Esophagus squamous epithelium (tissue), 5 donors: ENCODE results near the gene PPP1R7. TPM values are rescaled to one million over a fixed set of nuclear protein-coding genes. Genes with fewer than 3 reads are reported as not detected.

ENCODE experiments used
- DNase-seq: peaks from one replicate; lab custom pipeline; 2025; lab: John Stamatoyannopoulos, UW
- H3K27ac ChIP-seq, 4 donors: fragments of 200-600 bp; sonication (generic); one replicate each; pipeline ENCODE4 v1.5.1; 2016 to 2019; ENCODE audit warnings: mild to moderate bottlenecking in 1 of 4
- H3K27me3 ChIP-seq, 4 donors: fragments of 200-600 bp; sonication (generic); 1 replicate in 3 of 4; 2 replicates in 1 of 4; pipeline versions ENCODE4 v1.5.1 to v1.6.0; 2017 to 2021; ENCODE audit warnings: antibody characterized with exemption in 1 of 4
- H3K36me3 ChIP-seq, 3 donors: fragments of 200-600 bp; sonication (generic); one replicate each; pipeline ENCODE4 v1.5.1; 2016 to 2019
- H3K4me1 ChIP-seq, 3 donors: fragments of 200-600 bp; sonication (generic); one replicate each; pipeline ENCODE4 v1.5.1; 2017 to 2019
- H3K4me3 ChIP-seq, 4 donors: fragments of 200-600 bp; sonication (generic); 1 replicate in 3 of 4; 2 replicates in 1 of 4; pipeline ENCODE4 v1.5.1; 2016 to 2019; ENCODE audit warnings: mild to moderate bottlenecking in 2 of 4, moderate library complexity in 1 of 4
- H3K9me3 ChIP-seq, 3 donors: fragments of 200-600 bp; sonication (generic); one replicate each; pipeline ENCODE4 v1.5.1; 2016 to 2019
- CTCF ChIP-seq, 6 experiments: fragments of 450-650 bp in 4 of 6; fragments of 200-600 bp in 2 of 6; sonication (generic) in 2 of 6; IDR thresholded peaks; one replicate each; pipeline ENCODE4 v1.5.1; 2016 to 2019; ENCODE audit warnings: antibody characterized with exemption in 6 of 6, mild to moderate bottlenecking in 4 of 6, moderate library complexity in 4 of 6
- POLR2A ChIP-seq, 4 donors: fragments of 450-650 bp; IDR thresholded peaks; one replicate each; pipeline ENCODE4 v1.6.1; 2017; ENCODE audit warnings: antibody characterized with exemption in 4 of 4, mild to moderate bottlenecking in 4 of 4, moderate library complexity in 3 of 4
- WGBS, 2 donors: methylation state at CpG; one replicate each; pipeline ENCODE4 v1.1.5; 2018; 5-methylcytosine and 5-hydroxymethylcytosine counted together
- intact Hi-C: fragments of 100-400 bp; cut with DNase I; formaldehyde crosslinking; loops from one replicate; pipeline ENCODE4 v1.15.0; 2022
- total RNA-seq, 4 donors: library from RNA; depleted of rRNA; stranded (reverse); fragments of >200 nt; gene quantifications; one replicate each; pipeline ENCODE4 v1.1.0, GENCODE V29; 2016
- donor health status: DM: yes; HTN: yes; CAD: no.

The PPP1R7 gene
- total RNA-seq, 4 donors from 2014 or later, result 53.5 to 108 (median 63.3) TPM

- intact Hi-C loops, result no loop called here
- 85 to 95% methylated on average over 7 to 9 of the region's 25 CpGs for WGBS, 2 donors
- H3K36me3 ChIP-seq, result peaks cover 0 to 57% (median 0%) of the 10 kb centered on the region in 3 donors
Observed at GRCh38 chr2:241136661-241137260, 13.5 kb upstream of the PPP1R7 start.

GRCh38 chr2:241137276-241138190, 12.7 kb upstream of the PPP1R7 start:
- Histone ChIP-seq H3K36me3 (peaks cover 0 to 63% (median 0%) of the 10 kb centered on the region in 3 donors), H3K4me3 (no peak overlapping the region), H3K27me3 (no peaks in the 10 kb centered on the region), H3K4me1 (peaks cover 0 to 6% (median 0%) of the 10 kb centered on the region in 3 donors), H3K27ac (no peak overlapping the region), H3K9me3 (no peaks in the 10 kb centered on the region)
- no peak for TF ChIP-seq POLR2A (IDR thresholded peaks at IDR 0.05)
- TF ChIP-seq CTCF (IDR thresholded peaks at IDR 0.05), result no peak
- WGBS, 2 donors, result 86 to 90% methylated on average over 7 to 14 of the region's 24 CpGs
- intact Hi-C loops, result no loop called here
- DNase-seq, result no peak

More at GRCh38 chr2:241136661-241137260, 13.5 kb upstream of the PPP1R7 start:
- H3K9me3 ChIP-seq, result no peaks in the 10 kb centered on the region
- peaks cover 0 to 6% (median 0%) of the 10 kb centered on the region in 3 donors for H3K4me1 ChIP-seq
- H3K4me3 ChIP-seq, result no peak overlapping the region
- TF ChIP-seq CTCF (IDR thresholded peaks at IDR 0.05) (no peak), POLR2A (IDR thresholded peaks at IDR 0.05) (no peak)
- H3K27ac ChIP-seq, result no peak overlapping the region
- no peaks in the 10 kb centered on the region for H3K27me3 ChIP-seq
- DNase-seq, result no peak

- H3K9me3 ChIP-seq, result no peaks in the 10 kb centered on the region
- peaks cover 0 to 64% (median 0%) of the 10 kb centered on the region in 3 donors for H3K36me3 ChIP-seq
- H3K27ac ChIP-seq, result no peak overlapping the region
- intact Hi-C loops, result no loop called here
- H3K4me1 ChIP-seq, result peaks cover 0 to 6% (median 0%) of the 10 kb centered on the region in 3 donors
- TF ChIP-seq POLR2A (IDR thresholded peaks at IDR 0.05) (no peak), CTCF (IDR thresholded peaks at IDR 0.05) (no peak)
- no peaks in the 10 kb centered on the region for H3K27me3 ChIP-seq
- no peak overlapping the region for H3K4me3 ChIP-seq
- DNase-seq, result no peak
- WGBS, 2 donors, result 91 to 92% methylated on average over 9 to 11 of the region's 16 CpGs
Observed at GRCh38 chr2:241138471-241138870, 11.8 kb upstream of the PPP1R7 start.

- H3K27me3 ChIP-seq, result no peaks in the 10 kb centered on the region
- no peak overlapping the region for H3K27ac ChIP-seq
- peaks cover 0 to 6% (median 0%) of the 10 kb centered on the region in 3 donors for H3K4me1 ChIP-seq
- no peaks in the 10 kb centered on the region for H3K9me3 ChIP-seq
- intact Hi-C loops, result no loop called here
- DNase-seq, result no peak
- H3K4me3 ChIP-seq, result no peak overlapping the region
- WGBS, 2 donors, result 90 to 92% methylated on average over 15 of the region's 24 CpGs
- peaks cover 0 to 64% (median 0%) of the 10 kb centered on the region in 3 donors for H3K36me3 ChIP-seq
- no peak for TF ChIP-seq POLR2A (IDR thresholded peaks at IDR 0.05)
- TF ChIP-seq CTCF (IDR thresholded peaks at IDR 0.05), result no peak
Observed at GRCh38 chr2:241139531-241140444, 10.5 kb upstream of the PPP1R7 start.
